IMR-90 (cell line): Measurements from ENCODE around the gene KPNA3. TPM values are rescaled to one million over a fixed set of nuclear protein-coding genes. Genes with fewer than 3 reads are reported as not detected.

Source experiments
- ATAC-seq: fragments of 200-7000 bp; cut with Tn5 transposase; 2 replicates; pipeline ENCODE4 v1.9.1; 2020; ENCODE audit warnings: low read depth, mild to moderate bottlenecking, moderate library complexity
- BruUV-seq: library from RNA; stranded (reverse); fragments of 400-500 nt; replicated peaks from 2 replicates; lab custom pipeline; 2021; lab: Mats Ljungman, UMichigan
- CTCF ChIA-PET: fragments of 300-600 bp; formaldehyde crosslinking; extraction: SDS; loops from one replicate; lab custom pipeline; 2021; ENCODE audit warnings: antibody characterized with exemption; lab: Yijun Ruan, JAX
- POLR2A ChIA-PET: fragments of 300-600 bp; sonication (Branson Sonifier 250); formaldehyde crosslinking; loops from one replicate; lab custom pipeline; 2022; ENCODE audit warnings: antibody characterized with exemption; ENCODE audit not compliant: unreplicated experiment; lab: Charles Lee
- DNase-seq: peaks from one replicate; pipeline ENCODE4 v3.0.0; 2013
- H2AFZ ChIP-seq: replicated peaks from 2 replicates; pipeline ENCODE3; 2013; ENCODE audit warnings: low read length, mild to moderate bottlenecking; ENCODE audit not compliant: poor library complexity
- H2AK5ac ChIP-seq: 2 replicates; pipeline ENCODE4 v1.6.1; 2013; ENCODE audit warnings: low read depth, low read length, inconsistent platforms
- H2AK9ac ChIP-seq: replicated peaks from 2 replicates; pipeline ENCODE3; 2013; ENCODE audit warnings: mild to moderate bottlenecking, low read depth, low read length, moderate library complexity; ENCODE audit not compliant: poor library complexity
- H2BK120ac ChIP-seq: 2 replicates; pipeline ENCODE4 v1.6.1; 2013; ENCODE audit warnings: low read depth, low read length, inconsistent platforms
- H2BK15ac ChIP-seq: 3 replicates; pipeline ENCODE4 v1.6.1; 2013; ENCODE audit warnings: low read depth, low read length, inconsistent platforms
- H2BK20ac ChIP-seq: 2 replicates; pipeline ENCODE4 v1.6.1; 2013; ENCODE audit warnings: low read depth, mild to moderate bottlenecking, inconsistent platforms, low read length, moderate library complexity
- H2BK5ac ChIP-seq: 2 replicates; pipeline ENCODE4 v1.6.1; 2013; ENCODE audit warnings: mild to moderate bottlenecking, low read depth, low read length, inconsistent platforms; ENCODE audit not compliant: poor library complexity, severe bottlenecking
- H3K14ac ChIP-seq: replicated peaks from 2 replicates; pipeline ENCODE4 v1.6.1; 2013; ENCODE audit warnings: low read depth, low read length, inconsistent platforms
- H3K18ac ChIP-seq: 2 replicates; pipeline ENCODE4 v1.6.1; 2013; ENCODE audit warnings: low read depth, low read length, control low read depth
- H3K23ac ChIP-seq: 2 replicates; pipeline ENCODE4 v1.6.1; 2013; ENCODE audit warnings: low read depth, low read length, inconsistent platforms
- H3K27ac ChIP-seq: 2 replicates; pipeline ENCODE4 v1.5.1; 2013; ENCODE audit warnings: mild to moderate bottlenecking, control low read depth, low read length; ENCODE audit not compliant: insufficient read depth
- H3K27me3 ChIP-seq: 2 replicates; pipeline ENCODE4 v1.6.1; 2013; ENCODE audit warnings: low read length; ENCODE audit not compliant: control insufficient read depth, insufficient read depth
- H3K36me3 ChIP-seq: 2 replicates; pipeline ENCODE4 v1.6.1; 2013; ENCODE audit warnings: low read length, mixed read lengths; ENCODE audit not compliant: control insufficient read depth, insufficient read depth
- H3K4ac ChIP-seq: 2 replicates; pipeline ENCODE4 v1.6.1; 2013; ENCODE audit warnings: low read depth, low read length, inconsistent platforms
- H3K4me1 ChIP-seq: 2 replicates; pipeline ENCODE4 v1.6.1; 2013; ENCODE audit warnings: low read length, mixed read lengths; ENCODE audit not compliant: control insufficient read depth, insufficient read depth
- H3K4me2 ChIP-seq: 2 replicates; pipeline ENCODE4 v1.6.1; 2013; ENCODE audit warnings: low read depth, mild to moderate bottlenecking, control low read depth, low read length, moderate library complexity
- H3K4me3 ChIP-seq: 2 replicates; pipeline ENCODE4 v1.5.1; 2013; ENCODE audit warnings: low read depth, mild to moderate bottlenecking, control low read depth, low read length, moderate library complexity; ENCODE audit not compliant: insufficient read depth
- H3K56ac ChIP-seq: 2 replicates; pipeline ENCODE4 v1.6.1; 2013; ENCODE audit warnings: low read length, inconsistent platforms; ENCODE audit not compliant: insufficient read depth; ENCODE audit errors: extremely low read depth
- H3K79me1 ChIP-seq, 2 experiments: 2 replicates each; pipeline ENCODE4 v1.6.1; 2013; ENCODE audit warnings: low read length in 2 of 2, inconsistent platforms in 1 of 2, low read depth in 1 of 2
- H3K9ac ChIP-seq: 2 replicates; pipeline ENCODE4 v1.6.1; 2013; ENCODE audit warnings: low read depth, low read length, control low read depth
- H3K9me1 ChIP-seq: 2 replicates; pipeline ENCODE4 v1.6.1; 2013; ENCODE audit warnings: low read length, inconsistent platforms; ENCODE audit not compliant: insufficient read depth
- H3K9me3 ChIP-seq: 2 replicates; pipeline ENCODE4 v1.6.1; 2013; ENCODE audit warnings: low read length; ENCODE audit not compliant: control insufficient read depth, insufficient read depth
- H4K20me1 ChIP-seq: 2 replicates; pipeline ENCODE4 v1.6.1; 2013; ENCODE audit warnings: low read length, inconsistent platforms; ENCODE audit not compliant: insufficient read depth
- H4K5ac ChIP-seq: 2 replicates; pipeline ENCODE4 v1.6.1; 2013; ENCODE audit warnings: mild to moderate bottlenecking, low read depth, low read length, control low read depth
- H4K8ac ChIP-seq, 2 experiments: 2 replicates each; pipeline ENCODE4 v1.6.1; 2013; ENCODE audit warnings: low read depth in 2 of 2, low read length in 2 of 2, control low read depth in 1 of 2, inconsistent platforms in 1 of 2
- H4K91ac ChIP-seq: 2 replicates; pipeline ENCODE4 v1.6.1; 2013; ENCODE audit warnings: low read depth, low read length, inconsistent platforms; ENCODE audit not compliant: insufficient read depth
- BHLHE40 ChIP-seq: fragments of 150-350 bp; IDR thresholded peaks from 2 replicates; pipeline ENCODE4 v1.6.1; 2016; ENCODE audit warnings: mild to moderate bottlenecking, low read depth, low read length
- CEBPB ChIP-seq: IDR thresholded peaks from 2 replicates; pipeline ENCODE4 v1.6.1; 2012; ENCODE audit warnings: low read depth, low read length, improper control_type of control experiment
- CHD1 ChIP-seq: IDR thresholded peaks from 2 replicates; pipeline ENCODE4 v1.6.1; 2012; ENCODE audit warnings: low read depth, low read length, improper control_type of control experiment
- FOS ChIP-seq: fragments of 150-350 bp; IDR thresholded peaks from 2 replicates; pipeline ENCODE4 v1.6.1; 2016; ENCODE audit warnings: low read depth, low read length
- MAFK ChIP-seq: IDR thresholded peaks from 2 replicates; pipeline ENCODE4 v1.6.1; 2012; ENCODE audit warnings: low read depth, low read length, improper control_type of control experiment
- MXI1 ChIP-seq: IDR thresholded peaks from 2 replicates; pipeline ENCODE4 v1.6.1; 2012; ENCODE audit warnings: low read depth, mild to moderate bottlenecking, low read length, moderate library complexity, borderline replicate concordance
- NFE2L2 ChIP-seq: fragments of 150-350 bp; IDR thresholded peaks from 2 replicates; pipeline ENCODE4 v1.6.1; 2016; ENCODE audit warnings: low read depth, mild to moderate bottlenecking, low read length
- POLR2A ChIP-seq: IDR thresholded peaks from 2 replicates; pipeline ENCODE4 v1.6.1; 2012; ENCODE audit warnings: mild to moderate bottlenecking, low read depth, low read length
- RAD21 ChIP-seq: IDR thresholded peaks from 2 replicates; pipeline ENCODE4 v1.6.1; 2012; ENCODE audit warnings: low read length, improper control_type of control experiment
- RCOR1 ChIP-seq: IDR thresholded peaks from 2 replicates; pipeline ENCODE4 v1.6.1; 2012; ENCODE audit warnings: mild to moderate bottlenecking, low read length, improper control_type of control experiment; ENCODE audit not compliant: insufficient replicate concordance
- RFX5 ChIP-seq: IDR thresholded peaks from 2 replicates; pipeline ENCODE4 v1.8.0; 2012; ENCODE audit warnings: low read depth, mild to moderate bottlenecking, low read length, moderate library complexity
- SMC3 ChIP-seq: fragments of 150-350 bp; IDR thresholded peaks from 2 replicates; pipeline ENCODE4 v1.6.1; 2016; ENCODE audit warnings: low read depth, mild to moderate bottlenecking, antibody characterized with exemption, low read length, moderate library complexity
- WGBS, 2 experiments: methylation state at CpG; one replicate each; pipeline versions ENCODE4 v1.1.5 to v1.1.7; 2013; ENCODE audit warnings: missing lambda C conversion rate in 2 of 2; ENCODE audit not compliant: insufficient read length in 1 of 2; ENCODE audit errors: extremely low coverage in 2 of 2; 5-methylcytosine and 5-hydroxymethylcytosine counted together
- dilution Hi-C: fragments of 300-500 bp; cut with HindIII; formaldehyde crosslinking; loops from one replicate; pipeline ENCODE4 v1.14.3; 2018; ENCODE audit warnings: low sequenced_read_pairs; ENCODE audit not compliant: unreplicated experiment
- in situ Hi-C: fragments of 300-500 bp; cut with MboI; formaldehyde crosslinking; loops from 3 replicates; pipeline ENCODE4 v1.14.3; 2019; ENCODE audit warnings: low sequenced_read_pairs, inconsistent platforms, mixed read lengths
- intact Hi-C: fragments of 100-400 bp; cut with micrococcal nuclease; formaldehyde crosslinking; loops from 2 replicates; pipeline ENCODE4 v1.10.0; 2022
- polyA plus RNA-seq, 3 experiments: library from polyadenylated mRNA; depleted of rRNA; stranded (reverse); fragments of >200 nt; gene quantifications; 2 replicates each; pipeline ENCODE4 v1.2.3, GENCODE V29; 2012; ENCODE audit warnings: low replicate concordance in 1 of 3
- total RNA-seq: library from RNA; depleted of rRNA; stranded (reverse); fragments of >200 nt; gene quantifications from 2 replicates; pipeline ENCODE4 v1.2.3, GENCODE V29; 2012
- TF ChIP-seq, protein P1 (sequence below): fragments of 150-350 bp; IDR thresholded peaks from 2 replicates; pipeline ENCODE4 v1.6.1; 2017; ENCODE audit warnings: mild to moderate bottlenecking, antibody characterized with exemption, low read length, low read depth
- TF ChIP-seq, protein P2 (sequence below): conservative IDR thresholded peaks from 2 replicates; pipeline ENCODE4 v1.5.1; 2012; ENCODE audit warnings: mild to moderate bottlenecking, low read depth, low read length, improper control_type of control experiment

KPNA3 gene
- total and polyA plus RNA-seq, 2 of the 4 experiments (the other 2 are of a cell fraction) = 25.3 to 48.6 TPM

DNA sequence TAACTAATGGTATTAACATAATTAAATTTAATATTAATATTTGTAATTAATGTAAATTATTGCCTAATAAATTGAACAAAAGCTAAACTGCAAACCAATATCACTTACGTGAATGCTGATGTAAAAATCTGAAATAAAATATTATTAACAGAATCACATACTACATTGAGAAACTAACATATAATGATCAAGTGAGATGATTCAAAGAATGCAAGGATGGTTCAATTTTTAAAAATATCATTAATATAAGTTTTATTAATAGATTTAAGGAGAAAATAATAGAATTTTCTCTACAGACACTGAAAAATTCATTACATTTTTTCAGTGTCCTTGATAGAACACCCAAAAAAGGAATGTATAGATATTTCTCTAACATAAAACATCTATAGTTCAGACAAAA is 77.7 kb downstream of the KPNA3 start:
- no peak overlapping the region for H3K14ac ChIP-seq
- no peak overlapping the region for H2AK9ac ChIP-seq
- ATAC-seq = no peak
- no peak overlapping the region for H3K9ac ChIP-seq
- no peak for DNase-seq
- H2AFZ ChIP-seq = no peak overlapping the region
- no peak overlapping the region for H3K4me3 ChIP-seq
- H2BK20ac ChIP-seq = no peak overlapping the region
- no peak overlapping the region for H4K91ac ChIP-seq
- H2BK120ac ChIP-seq = no peak overlapping the region
- no peak overlapping the region for H3K4me2 ChIP-seq
- intact Hi-C loops (loop anchor here (5.0 kb wide), 1 partner anchor 68 kb away; no protein-coding TSS in a partner anchor), in situ Hi-C loops (no loop called here), dilution Hi-C loops (no loop called here)
- no CpG with 5 or more reads among the region's 1 CpG for WGBS, 2 experiments
- no peak for TF ChIP-seq CEBPB
- TF ChIP-seq SMC3 = no peak
- no peak for TF ChIP-seq MAFK
- no peak for TF ChIP-seq CHD1
- no peak for TF ChIP-seq POLR2A
- no peak for TF ChIP-seq RAD21
- no peak for TF ChIP-seq RCOR1
- no peak for TF ChIP-seq MXI1
- TF ChIP-seq RFX5 = no peak
- TF ChIP-seq, protein P1, sequence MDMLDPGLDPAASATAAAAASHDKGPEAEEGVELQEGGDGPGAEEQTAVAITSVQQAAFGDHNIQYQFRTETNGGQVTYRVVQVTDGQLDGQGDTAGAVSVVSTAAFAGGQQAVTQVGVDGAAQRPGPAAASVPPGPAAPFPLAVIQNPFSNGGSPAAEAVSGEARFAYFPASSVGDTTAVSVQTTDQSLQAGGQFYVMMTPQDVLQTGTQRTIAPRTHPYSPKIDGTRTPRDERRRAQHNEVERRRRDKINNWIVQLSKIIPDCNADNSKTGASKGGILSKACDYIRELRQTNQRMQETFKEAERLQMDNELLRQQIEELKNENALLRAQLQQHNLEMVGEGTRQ = no peak
- TF ChIP-seq, protein P2, sequence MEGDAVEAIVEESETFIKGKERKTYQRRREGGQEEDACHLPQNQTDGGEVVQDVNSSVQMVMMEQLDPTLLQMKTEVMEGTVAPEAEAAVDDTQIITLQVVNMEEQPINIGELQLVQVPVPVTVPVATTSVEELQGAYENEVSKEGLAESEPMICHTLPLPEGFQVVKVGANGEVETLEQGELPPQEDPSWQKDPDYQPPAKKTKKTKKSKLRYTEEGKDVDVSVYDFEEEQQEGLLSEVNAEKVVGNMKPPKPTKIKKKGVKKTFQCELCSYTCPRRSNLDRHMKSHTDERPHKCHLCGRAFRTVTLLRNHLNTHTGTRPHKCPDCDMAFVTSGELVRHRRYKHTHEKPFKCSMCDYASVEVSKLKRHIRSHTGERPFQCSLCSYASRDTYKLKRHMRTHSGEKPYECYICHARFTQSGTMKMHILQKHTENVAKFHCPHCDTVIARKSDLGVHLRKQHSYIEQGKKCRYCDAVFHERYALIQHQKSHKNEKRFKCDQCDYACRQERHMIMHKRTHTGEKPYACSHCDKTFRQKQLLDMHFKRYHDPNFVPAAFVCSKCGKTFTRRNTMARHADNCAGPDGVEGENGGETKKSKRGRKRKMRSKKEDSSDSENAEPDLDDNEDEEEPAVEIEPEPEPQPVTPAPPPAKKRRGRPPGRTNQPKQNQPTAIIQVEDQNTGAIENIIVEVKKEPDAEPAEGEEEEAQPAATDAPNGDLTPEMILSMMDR = no peak
- no peak for TF ChIP-seq NFE2L2
- TF ChIP-seq FOS = no peak
- TF ChIP-seq BHLHE40 = no peak
- H3K27me3 ChIP-seq = no peaks in the 10 kb centered on the region
- no peak overlapping the region for H4K8ac ChIP-seq
- no peak overlapping the region for H3K4ac ChIP-seq
- H4K20me1 ChIP-seq = peaks cover 3% of the 10 kb centered on the region; the same call in 1 of the 2 replicates
- H3K4me1 ChIP-seq = peaks cover 3% of the 10 kb centered on the region
- H3K27ac ChIP-seq = no peak overlapping the region
- H2AK5ac ChIP-seq = no peak overlapping the region
- no peak overlapping the region for H3K18ac ChIP-seq
- no peak overlapping the region for H2BK15ac ChIP-seq
- H3K36me3 ChIP-seq = peaks cover 11% of the 10 kb centered on the region
- no peak overlapping the region for H4K5ac ChIP-seq
- no TSS peak for BruUV-seq
- no peak overlapping the region for H2BK5ac ChIP-seq
- peaks cover 0 to 12% of the 10 kb centered on the region in 2 experiments; a peak in 2 of 4 replicates for H3K79me1 ChIP-seq
- H3K56ac ChIP-seq = no peak overlapping the region
- H3K9me3 ChIP-seq = peaks cover 8% of the 10 kb centered on the region
- ChIA-PET CTCF (no interaction called here), POLR2A (no interaction called here)
- H3K9me1 ChIP-seq = no peaks in the 10 kb centered on the region
- no peak overlapping the region for H3K23ac ChIP-seq
